KMS-11 (cell line): ENCODE data around the gene ANGPT4.

Source experiments
- H2AFZ ChIP-seq: fragments of 200-600 bp; sonication (generic); 2 replicates; pipeline ENCODE4 v1.6.1; 2016; ENCODE audit warnings: antibody characterized with exemption, mixed run types, low read depth
- H3K27ac ChIP-seq: fragments of 200-600 bp; sonication (generic); 2 replicates; pipeline ENCODE4 v1.6.1; 2016; ENCODE audit warnings: mild to moderate bottlenecking, mixed run types
- H3K27me3 ChIP-seq: fragments of 200-600 bp; sonication (generic); 2 replicates; pipeline ENCODE4 v1.6.1; 2017; ENCODE audit warnings: mild to moderate bottlenecking, low read depth, mixed run types, moderate library complexity; ENCODE audit not compliant: insufficient read depth
- H3K36me3 ChIP-seq: fragments of 200-600 bp; sonication (generic); 2 replicates; pipeline ENCODE4 v1.6.1; 2017; ENCODE audit warnings: mild to moderate bottlenecking, mixed run types; ENCODE audit not compliant: insufficient read depth
- H3K4me1 ChIP-seq: fragments of 200-600 bp; sonication (generic); 2 replicates; pipeline ENCODE4 v1.6.1; 2016; ENCODE audit warnings: mild to moderate bottlenecking, low read depth, mixed run types; ENCODE audit not compliant: poor library complexity, severe bottlenecking
- H3K4me2 ChIP-seq: fragments of 200-600 bp; sonication (generic); 2 replicates; pipeline ENCODE4 v1.7.0; 2016; ENCODE audit warnings: mild to moderate bottlenecking, mixed run types
- H3K4me3 ChIP-seq: fragments of 200-600 bp; sonication (generic); IDR thresholded peaks from 2 replicates; pipeline ENCODE4 v1.6.1; 2017; ENCODE audit warnings: low read depth, low read length, mixed read lengths; ENCODE audit not compliant: insufficient read depth
- H3K79me2 ChIP-seq: fragments of 200-600 bp; sonication (generic); 2 replicates; pipeline ENCODE4 v1.6.1; 2016; ENCODE audit warnings: low read depth, mixed run types; ENCODE audit not compliant: insufficient read depth
- H3K9ac ChIP-seq: fragments of 200-600 bp; sonication (generic); 2 replicates; pipeline ENCODE4 v1.6.1; 2016; ENCODE audit warnings: mild to moderate bottlenecking, mixed run types
- H4K20me1 ChIP-seq: fragments of 200-600 bp; sonication (generic); 2 replicates; pipeline ENCODE4 v1.6.1; 2016; ENCODE audit warnings: mild to moderate bottlenecking, mixed run types; ENCODE audit not compliant: insufficient read depth
- TF ChIP-seq, protein P1 (sequence below): fragments of 200-600 bp; sonication (generic); conservative IDR thresholded peaks from 2 replicates; pipeline ENCODE4 v1.6.1; 2017; ENCODE audit warnings: low read depth, mild to moderate bottlenecking, antibody characterized with exemption, low read length, moderate library complexity, mixed read lengths

The ANGPT4 gene

GRCh38 chr20:820323-820953 is 95.7 kb downstream of the ANGPT4 start:
- H4K20me1 ChIP-seq = no peaks in the 10 kb centered on the region
- H3K27me3 ChIP-seq = no peaks in the 10 kb centered on the region
- no peak overlapping the region for H3K4me3 ChIP-seq
- H3K36me3 ChIP-seq = no peaks in the 10 kb centered on the region
- peaks cover 23% of the 10 kb centered on the region for H3K4me1 ChIP-seq
- no peak overlapping the region for H3K9ac ChIP-seq
- H2AFZ ChIP-seq = no peak overlapping the region
- TF ChIP-seq, protein P1, sequence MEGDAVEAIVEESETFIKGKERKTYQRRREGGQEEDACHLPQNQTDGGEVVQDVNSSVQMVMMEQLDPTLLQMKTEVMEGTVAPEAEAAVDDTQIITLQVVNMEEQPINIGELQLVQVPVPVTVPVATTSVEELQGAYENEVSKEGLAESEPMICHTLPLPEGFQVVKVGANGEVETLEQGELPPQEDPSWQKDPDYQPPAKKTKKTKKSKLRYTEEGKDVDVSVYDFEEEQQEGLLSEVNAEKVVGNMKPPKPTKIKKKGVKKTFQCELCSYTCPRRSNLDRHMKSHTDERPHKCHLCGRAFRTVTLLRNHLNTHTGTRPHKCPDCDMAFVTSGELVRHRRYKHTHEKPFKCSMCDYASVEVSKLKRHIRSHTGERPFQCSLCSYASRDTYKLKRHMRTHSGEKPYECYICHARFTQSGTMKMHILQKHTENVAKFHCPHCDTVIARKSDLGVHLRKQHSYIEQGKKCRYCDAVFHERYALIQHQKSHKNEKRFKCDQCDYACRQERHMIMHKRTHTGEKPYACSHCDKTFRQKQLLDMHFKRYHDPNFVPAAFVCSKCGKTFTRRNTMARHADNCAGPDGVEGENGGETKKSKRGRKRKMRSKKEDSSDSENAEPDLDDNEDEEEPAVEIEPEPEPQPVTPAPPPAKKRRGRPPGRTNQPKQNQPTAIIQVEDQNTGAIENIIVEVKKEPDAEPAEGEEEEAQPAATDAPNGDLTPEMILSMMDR = no peak
- no peak overlapping the region for H3K4me2 ChIP-seq
- no peak overlapping the region for H3K27ac ChIP-seq
- H3K79me2 ChIP-seq = no peaks in the 10 kb centered on the region
